ENCODE data around the gene C6orf89. TPM values are rescaled to one million over a fixed set of nuclear protein-coding genes. Genes with fewer than 3 reads are reported as not detected.

The C6orf89 gene
- total and polyA plus RNA-seq, 5 experiments from 2014 or later: 37.4 to 44.9 (median 41.9) TPM

Other genes starting within 250 kb of the C6orf89 start
- 1 to 10 TPM; 1.9 to 2.7 TPM for gene CDKN1A, start 207.2 kb upstream of the C6orf89 start, total RNA-seq
- gene CDKN1A, start 207.2 kb upstream of the C6orf89 start, polyA plus RNA-seq: 1 to 10 TPM in 1 of 3 donors, under 1 TPM in 2; 0.12 to 2.0 (median 0.28) TPM
- gene RAB44, start 188.1 kb upstream of the C6orf89 start, total RNA-seq: not detected
- gene RAB44, start 188.1 kb upstream of the C6orf89 start, polyA plus RNA-seq: not detected
- under 1 TPM; 0.57 to 0.85 TPM for gene CPNE5, start 46.5 kb upstream of the C6orf89 start, total RNA-seq
- under 1 TPM; 0.14 to 0.33 (median 0.26) TPM for gene CPNE5, start 46.5 kb upstream of the C6orf89 start, polyA plus RNA-seq
- 10 to 100 TPM; 10.3 to 11.5 TPM for gene PPIL1, start 11.1 kb upstream of the C6orf89 start, total RNA-seq
- gene PPIL1, start 11.1 kb upstream of the C6orf89 start, polyA plus RNA-seq: 10 to 100 TPM; 27.1 to 34.2 (median 27.6) TPM
- gene PI16, start 68.8 kb downstream of the C6orf89 start, total RNA-seq: 1 to 10 TPM in 1 of 2 experiments, under 1 TPM in 1; 0.65 to 1.1 TPM
- gene PI16, start 68.8 kb downstream of the C6orf89 start, polyA plus RNA-seq: 1 to 10 TPM; 1.2 to 6.4 (median 3.5) TPM
- gene MTCH1, start 100.2 kb downstream of the C6orf89 start, total RNA-seq: 100 to 1,000 TPM; 137 to 143 TPM
- gene MTCH1, start 100.2 kb downstream of the C6orf89 start, polyA plus RNA-seq: 10 to 100 TPM; 63.2 to 78.3 (median 74.8) TPM
- gene FGD2, start 119.7 kb downstream of the C6orf89 start, total RNA-seq: 1 to 10 TPM; 7.2 to 7.4 TPM
- under 1 TPM in 1 of 3 donors, not detected in 2; 0.25 TPM for gene FGD2, start 119.7 kb downstream of the C6orf89 start, polyA plus RNA-seq